ENCODE measurements around the gene AK4. TPM values are rescaled to one million over a fixed set of nuclear protein-coding genes. Genes with fewer than 3 reads are reported as not detected.
"Not testable (repeated sequence)": the region's sequence is repeated elsewhere in the genome, so short reads cannot be mapped to it uniquely, and the experiment has no call there.

Gene AK4
- total RNA-seq, 1 experiment from 2014 or later, result 5.5 TPM

DNA sequence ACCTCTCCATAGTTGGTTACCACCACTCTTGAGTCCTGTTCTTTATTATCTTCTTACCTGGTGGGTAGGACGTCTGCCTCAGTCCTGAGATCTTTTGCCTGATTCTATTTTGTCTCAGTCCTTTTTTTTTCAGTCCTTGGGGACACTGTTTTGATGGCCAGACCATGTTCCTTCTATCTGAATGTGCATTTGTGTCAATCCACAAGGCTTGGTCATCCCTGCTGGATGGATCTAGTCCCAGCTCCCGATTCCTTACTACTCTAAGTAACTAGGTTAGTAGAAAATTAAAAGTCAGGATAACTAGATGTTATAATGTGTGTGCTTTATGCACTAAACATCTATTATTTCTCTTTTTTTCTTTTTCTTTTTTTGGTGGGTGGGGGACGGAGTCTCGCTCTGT, 28.1 kb upstream of the AK4 start:
- CTCF ChIA-PET, result no interaction called here

DNA sequence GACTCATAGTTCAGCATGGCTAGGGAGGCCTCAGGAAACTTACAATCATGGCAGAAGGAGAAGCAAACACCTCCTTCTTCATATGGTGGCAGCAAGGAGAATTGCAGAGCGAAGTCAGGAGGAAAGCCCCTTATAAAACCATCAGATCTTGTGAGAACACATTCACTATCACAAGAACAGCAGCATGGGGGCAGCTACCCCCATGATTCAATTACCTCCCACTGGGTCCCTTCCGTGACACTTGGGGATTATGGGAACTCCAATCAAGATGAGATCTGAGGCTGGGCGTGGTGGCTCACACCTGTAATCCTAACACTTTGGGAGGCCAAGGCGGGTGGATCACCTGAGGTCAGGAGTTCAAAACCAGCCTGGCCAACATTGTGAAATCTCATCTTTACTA, 18.9 kb upstream of the AK4 start:
- H3K27me3 ChIP-seq (replicated peaks; ENCODE audit: insufficient read depth, low read depth, low read length, poor library complexity); BruUV-seq (replicated peaks); intact Hi-C loops (cut with micrococcal nuclease; ENCODE audit: unreplicated experiment); DNase-seq (ENCODE audit: low spot score); H3K4me1 ChIP-seq (ENCODE audit: insufficient read depth, low read length, poor library complexity, severe bottlenecking); H3K9me3 ChIP-seq (ENCODE audit: low read depth, low read length, poor library complexity, severe bottlenecking); H3K36me3 ChIP-seq (ENCODE audit: insufficient read depth, low read length, poor library complexity, severe bottlenecking); H3K27ac ChIP-seq (ENCODE audit: low read depth, low read length, poor library complexity, severe bottlenecking); H3K4me3 ChIP-seq (ENCODE audit: low read depth, low read length, poor library complexity, severe bottlenecking); CTCF ChIA-PET; POLR2A ChIA-PET (ENCODE audit: low non-redundant PET): not testable (repeated sequence)

More for the DNA sequence above, 28.1 kb upstream of the AK4 start:
- TF ChIP-seq, protein P1, sequence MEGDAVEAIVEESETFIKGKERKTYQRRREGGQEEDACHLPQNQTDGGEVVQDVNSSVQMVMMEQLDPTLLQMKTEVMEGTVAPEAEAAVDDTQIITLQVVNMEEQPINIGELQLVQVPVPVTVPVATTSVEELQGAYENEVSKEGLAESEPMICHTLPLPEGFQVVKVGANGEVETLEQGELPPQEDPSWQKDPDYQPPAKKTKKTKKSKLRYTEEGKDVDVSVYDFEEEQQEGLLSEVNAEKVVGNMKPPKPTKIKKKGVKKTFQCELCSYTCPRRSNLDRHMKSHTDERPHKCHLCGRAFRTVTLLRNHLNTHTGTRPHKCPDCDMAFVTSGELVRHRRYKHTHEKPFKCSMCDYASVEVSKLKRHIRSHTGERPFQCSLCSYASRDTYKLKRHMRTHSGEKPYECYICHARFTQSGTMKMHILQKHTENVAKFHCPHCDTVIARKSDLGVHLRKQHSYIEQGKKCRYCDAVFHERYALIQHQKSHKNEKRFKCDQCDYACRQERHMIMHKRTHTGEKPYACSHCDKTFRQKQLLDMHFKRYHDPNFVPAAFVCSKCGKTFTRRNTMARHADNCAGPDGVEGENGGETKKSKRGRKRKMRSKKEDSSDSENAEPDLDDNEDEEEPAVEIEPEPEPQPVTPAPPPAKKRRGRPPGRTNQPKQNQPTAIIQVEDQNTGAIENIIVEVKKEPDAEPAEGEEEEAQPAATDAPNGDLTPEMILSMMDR (conservative IDR thresholded peaks at IDR 0.05; ENCODE audit: low read depth, low read length), result no peak
- TF ChIP-seq EZH2 (IDR thresholded peaks at IDR 0.05; ENCODE audit: borderline replicate concordance, low read depth, low read length, poor library complexity, severe bottlenecking), result no peak
- DNase-seq (ENCODE audit: low spot score), result no peak
- POLR2A ChIA-PET (ENCODE audit: low non-redundant PET), result no interaction called here
- Histone ChIP-seq H3K36me3 (ENCODE audit: insufficient read depth, low read length, poor library complexity, severe bottlenecking) (no peaks in the 10 kb centered on the region), H3K4me1 (ENCODE audit: insufficient read depth, low read length, poor library complexity, severe bottlenecking) (no peaks in the 10 kb centered on the region), H3K9me3 (ENCODE audit: low read depth, low read length, poor library complexity, severe bottlenecking) (no peaks in the 10 kb centered on the region), H3K27me3 (replicated peaks; ENCODE audit: insufficient read depth, low read depth, low read length, poor library complexity) (no peaks in the 10 kb centered on the region), H3K4me3 (ENCODE audit: low read depth, low read length, poor library complexity, severe bottlenecking) (no peak overlapping the region), H3K27ac (ENCODE audit: low read depth, low read length, poor library complexity, severe bottlenecking) (no peak overlapping the region)
- intact Hi-C loops (cut with micrococcal nuclease; ENCODE audit: unreplicated experiment), result no loop called here
- no TSS peak for BruUV-seq (replicated peaks)

DNA sequence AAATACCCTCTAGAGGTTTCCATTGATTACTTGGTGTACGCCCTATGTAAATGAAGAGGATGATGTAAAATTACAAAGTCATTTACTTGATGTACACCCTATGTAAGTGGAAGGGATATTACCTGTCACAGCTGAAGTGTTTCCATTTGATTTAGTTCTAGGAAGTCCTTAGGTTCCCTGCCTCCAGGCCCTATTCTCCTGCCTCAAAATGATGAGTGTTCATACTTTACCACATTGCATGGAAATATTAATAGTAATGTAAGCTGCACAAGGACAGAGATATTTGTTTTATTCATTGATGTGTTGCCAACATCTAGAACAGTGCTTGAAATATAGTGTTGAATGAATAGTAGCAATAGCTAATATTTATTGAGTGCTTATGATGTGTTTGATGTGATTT, 9.5 kb upstream of the AK4 start:
- POLR2A ChIA-PET (ENCODE audit: low non-redundant PET), result no interaction called here
- Histone ChIP-seq H3K27ac (ENCODE audit: low read depth, low read length, poor library complexity, severe bottlenecking) (no peak overlapping the region), H3K27me3 (replicated peaks; ENCODE audit: insufficient read depth, low read depth, low read length, poor library complexity) (no peaks in the 10 kb centered on the region), H3K4me1 (ENCODE audit: insufficient read depth, low read length, poor library complexity, severe bottlenecking) (no peaks in the 10 kb centered on the region), H3K36me3 (ENCODE audit: insufficient read depth, low read length, poor library complexity, severe bottlenecking) (no peaks in the 10 kb centered on the region), H3K4me3 (ENCODE audit: low read depth, low read length, poor library complexity, severe bottlenecking) (no peak overlapping the region), H3K9me3 (ENCODE audit: low read depth, low read length, poor library complexity, severe bottlenecking) (no peaks in the 10 kb centered on the region)
- CTCF ChIA-PET, result no interaction called here
- intact Hi-C loops (cut with micrococcal nuclease; ENCODE audit: unreplicated experiment), result no loop called here
- BruUV-seq (replicated peaks), result no TSS peak
- TF ChIP-seq, protein P1 (conservative IDR thresholded peaks at IDR 0.05; ENCODE audit: low read depth, low read length), result no peak
- no peak for TF ChIP-seq EZH2 (IDR thresholded peaks at IDR 0.05; ENCODE audit: borderline replicate concordance, low read depth, low read length, poor library complexity, severe bottlenecking)
- DNase-seq (ENCODE audit: low spot score), result no peak

DNA sequence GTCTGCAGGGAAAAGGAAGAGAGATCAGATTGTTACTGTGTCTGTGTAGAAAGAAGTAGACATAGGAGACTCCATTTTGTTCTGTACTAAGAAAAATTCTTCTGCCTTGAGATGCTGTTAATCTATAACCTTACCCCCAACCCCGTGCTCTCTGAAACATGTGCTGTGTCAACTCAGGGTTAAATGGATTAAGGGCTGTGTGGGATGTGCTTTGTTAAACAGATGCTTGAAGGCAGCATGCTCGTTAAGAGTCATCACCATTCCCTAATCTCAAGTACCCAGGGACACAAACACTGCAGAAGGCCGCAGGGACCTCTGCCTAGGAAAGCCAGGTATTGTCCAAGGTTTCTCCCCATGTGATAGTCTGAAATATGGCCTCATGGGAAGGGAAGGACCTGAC, 8.2 kb upstream of the AK4 start:
- H3K27me3 ChIP-seq (replicated peaks; ENCODE audit: insufficient read depth, low read depth, low read length, poor library complexity); H3K27ac ChIP-seq (ENCODE audit: low read depth, low read length, poor library complexity, severe bottlenecking); CTCF ChIA-PET; intact Hi-C loops (cut with micrococcal nuclease; ENCODE audit: unreplicated experiment); H3K9me3 ChIP-seq (ENCODE audit: low read depth, low read length, poor library complexity, severe bottlenecking); H3K4me3 ChIP-seq (ENCODE audit: low read depth, low read length, poor library complexity, severe bottlenecking); H3K4me1 ChIP-seq (ENCODE audit: insufficient read depth, low read length, poor library complexity, severe bottlenecking); BruUV-seq (replicated peaks); H3K36me3 ChIP-seq (ENCODE audit: insufficient read depth, low read length, poor library complexity, severe bottlenecking); POLR2A ChIA-PET (ENCODE audit: low non-redundant PET); DNase-seq (ENCODE audit: low spot score): not testable (repeated sequence)
